ENCODE data around the gene SOAT2. TPM values are rescaled to one million over a fixed set of nuclear protein-coding genes. Genes with fewer than 3 reads are reported as not detected.

Gene SOAT2
- total and polyA plus RNA-seq, 4 donors: 0.48 to 9.4 (median 1.3) TPM

DNA sequence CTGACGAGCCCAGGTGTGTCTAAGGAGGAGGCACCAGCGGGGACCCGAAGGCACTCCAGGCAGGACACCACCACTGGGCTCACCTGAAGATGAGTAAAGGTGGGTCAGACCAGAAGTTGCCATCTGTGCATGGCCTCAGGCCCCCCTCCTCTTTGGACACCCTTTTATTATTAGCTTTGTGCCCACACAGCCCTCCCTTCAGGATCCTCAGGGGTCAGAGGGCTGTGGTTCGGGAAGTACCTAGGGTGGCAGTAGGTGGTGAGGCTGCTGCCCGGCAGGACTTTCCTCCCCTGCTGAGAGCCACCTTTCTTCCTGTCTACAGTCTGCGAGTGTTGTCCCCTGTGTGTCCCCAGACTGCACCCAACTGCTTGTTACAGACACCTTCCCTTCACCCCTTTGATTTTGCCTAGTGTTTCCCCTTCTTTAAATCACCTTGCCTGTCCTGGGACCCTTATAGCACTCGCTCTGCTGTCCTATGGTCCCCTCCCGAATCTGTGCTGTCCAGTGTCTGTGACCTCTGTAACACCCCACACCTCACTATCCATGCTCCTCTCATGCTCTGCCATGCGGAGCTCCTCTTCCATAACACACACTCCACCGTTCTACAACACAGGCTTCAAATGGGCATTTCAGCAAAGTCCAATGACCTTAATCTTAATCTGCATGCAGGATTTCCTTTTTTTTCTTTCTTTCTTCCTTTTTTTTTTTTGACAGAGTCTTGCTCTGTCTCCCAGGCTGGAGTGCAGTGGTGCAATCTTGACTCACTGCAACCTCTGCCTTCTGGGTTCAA is 25.7 kb downstream of the SOAT2 start (continued):
- no peak for TF ChIP-seq RXRA (IDR thresholded peaks at IDR 0.05)

DNA sequence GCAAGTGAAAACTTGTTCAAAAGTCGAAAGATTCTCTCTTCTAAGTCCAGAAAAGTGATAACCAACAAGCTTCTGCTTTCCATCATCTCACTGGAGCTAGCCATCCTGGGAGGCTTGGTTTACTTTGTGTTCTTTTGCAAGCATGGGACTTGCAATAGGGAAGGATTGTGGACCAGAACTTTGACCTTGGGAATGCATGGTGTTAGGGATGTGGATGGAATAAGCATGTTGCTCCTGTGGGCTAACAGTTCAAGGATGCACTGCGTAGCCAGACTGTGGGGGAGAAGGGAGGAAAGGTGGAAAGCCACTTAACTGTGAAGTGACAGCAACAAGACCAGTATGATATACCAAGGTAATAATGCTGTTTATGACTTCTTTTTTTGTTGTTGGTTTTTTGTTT is 28.6 kb downstream of the SOAT2 start:
- 67% methylated on average over 2 of the region's 2 CpGs for WGBS

DNA sequence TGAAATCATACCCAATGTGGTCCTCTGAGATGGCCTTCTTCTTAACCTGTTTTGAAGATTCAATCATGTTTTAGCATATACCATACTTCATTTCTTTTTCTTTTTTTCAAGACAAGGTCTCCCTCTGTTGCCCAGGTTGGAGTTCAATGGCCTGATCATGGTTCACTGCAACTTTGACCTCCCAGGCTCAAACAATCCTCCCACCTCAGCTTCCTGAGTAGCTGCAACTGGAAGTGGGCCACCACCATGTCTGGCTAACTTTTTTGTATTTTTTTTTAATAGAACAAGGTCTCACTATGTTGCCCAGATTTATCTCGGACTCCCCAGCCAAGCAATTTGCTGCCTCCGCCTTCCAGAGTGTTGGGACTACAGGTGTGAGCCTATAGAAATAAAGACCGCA is 30.4 kb downstream of the SOAT2 start:
- Histone ChIP-seq H3K27ac (ENCODE audit: low read depth in 1 of 2, low read length in 2 of 2) (no peak overlapping the region), H3K27me3 (ENCODE audit: control insufficient read depth in 4 of 4, insufficient read depth in 4 of 4, low read length in 3 of 4) (no peaks in the 10 kb centered on the region), H3K9me3 (ENCODE audit: control insufficient read depth in 4 of 4, low read length in 3 of 4) (peaks cover 0 to 1% (median 0%) of the 10 kb centered on the region in 4 donors), H3K4me3 (ENCODE audit: low read depth in 1 of 3, low read length in 3 of 3) (no peak overlapping the region), H3K9ac (ENCODE audit: low read depth in 1 of 2, low read length in 2 of 2) (no peak overlapping the region), H3K4me1 (ENCODE audit: control insufficient read depth in 4 of 4, insufficient read depth in 4 of 4, low read length in 3 of 4) (no peaks in the 10 kb centered on the region), H3K36me3 (ENCODE audit: control insufficient read depth in 4 of 4, insufficient read depth in 3 of 4, low read depth in 1 of 4, low read length in 3 of 4) (no peaks in the 10 kb centered on the region)
- peak; percentile 23 to 62 for TF ChIP-seq RXRA (IDR thresholded peaks at IDR 0.05)
- no peak for TF ChIP-seq YY1 (IDR thresholded peaks at IDR 0.05)
- peak; percentile 30 to 67 for TF ChIP-seq HNF4A (conservative IDR thresholded peaks at IDR 0.05)
- WGBS: 81% methylated on average over 3 of the region's 3 CpGs
- DNase-seq (ENCODE audit: low spot score): no peak

More for the DNA sequence above, 28.6 kb downstream of the SOAT2 start:
- no peaks in the 10 kb centered on the region for H3K27me3 ChIP-seq (ENCODE audit: control insufficient read depth in 4 of 4, insufficient read depth in 4 of 4, low read length in 3 of 4)
- no peaks in the 10 kb centered on the region for H3K36me3 ChIP-seq (ENCODE audit: control insufficient read depth in 4 of 4, insufficient read depth in 3 of 4, low read depth in 1 of 4, low read length in 3 of 4)
- H3K4me1 ChIP-seq (ENCODE audit: control insufficient read depth in 4 of 4, insufficient read depth in 4 of 4, low read length in 3 of 4): no peaks in the 10 kb centered on the region
- no peak overlapping the region for H3K27ac ChIP-seq (ENCODE audit: low read depth in 1 of 2, low read length in 2 of 2)
- TF ChIP-seq EGR1 (IDR thresholded peaks at IDR 0.05; ENCODE audit: low read depth in 2 of 2) (no peak), HNF4A (conservative IDR thresholded peaks at IDR 0.05) (peak; percentile 60 to 69)
- DNase-seq (ENCODE audit: low spot score): no peak
- no peaks in the 10 kb centered on the region for H3K9me3 ChIP-seq (ENCODE audit: control insufficient read depth in 4 of 4, low read length in 3 of 4)
- no peak overlapping the region for H3K4me3 ChIP-seq (ENCODE audit: low read depth in 1 of 3, low read length in 3 of 3)
- H3K9ac ChIP-seq (ENCODE audit: low read depth in 1 of 2, low read length in 2 of 2): no peak overlapping the region

DNA sequence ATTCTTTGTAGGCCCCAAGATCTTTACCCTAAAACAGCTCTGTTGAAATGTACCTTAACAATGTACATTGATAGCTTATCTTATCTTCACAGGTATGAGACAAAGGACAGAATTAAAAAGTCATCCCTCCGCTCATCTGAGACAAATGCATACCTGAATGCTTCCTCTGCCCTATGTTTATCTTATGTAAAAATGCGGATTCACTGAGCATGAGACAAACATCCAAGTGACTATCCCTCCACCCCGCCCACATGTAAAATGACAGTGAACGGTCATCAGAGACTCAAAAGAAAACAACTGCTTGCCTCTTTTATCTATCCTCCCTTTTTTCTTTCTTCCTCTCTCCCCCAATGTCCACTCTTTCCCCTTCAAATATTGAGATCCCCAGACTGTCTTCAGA is 40.1 kb downstream of the SOAT2 start:
- H3K4me3 ChIP-seq (ENCODE audit: low read depth in 1 of 3, low read length in 3 of 3): no peak overlapping the region
- H3K36me3 ChIP-seq (ENCODE audit: control insufficient read depth in 4 of 4, insufficient read depth in 3 of 4, low read depth in 1 of 4, low read length in 3 of 4): no peaks in the 10 kb centered on the region
- TF ChIP-seq HNF4G (IDR thresholded peaks at IDR 0.05) (no peak), SP1 (IDR thresholded peaks at IDR 0.05) (no peak), YY1 (IDR thresholded peaks at IDR 0.05) (no peak), GABPA (IDR thresholded peaks at IDR 0.05 in 1 of 2, conservative IDR thresholded peaks at IDR 0.05 in 1 of 2) (no peak), HNF4A (conservative IDR thresholded peaks at IDR 0.05) (no peak), EGR1 (IDR thresholded peaks at IDR 0.05; ENCODE audit: low read depth in 2 of 2) (no peak), FOXA2 (IDR thresholded peaks at IDR 0.05) (no peak), JUND (IDR thresholded peaks at IDR 0.05) (no peak), NR2F2 (IDR thresholded peaks at IDR 0.05) (no peak), TAF1 (conservative IDR thresholded peaks at IDR 0.05) (no peak), RXRA (IDR thresholded peaks at IDR 0.05) (no peak), FOXA1 (IDR thresholded peaks at IDR 0.05) (no peak)
- TF ChIP-seq, protein P1, sequence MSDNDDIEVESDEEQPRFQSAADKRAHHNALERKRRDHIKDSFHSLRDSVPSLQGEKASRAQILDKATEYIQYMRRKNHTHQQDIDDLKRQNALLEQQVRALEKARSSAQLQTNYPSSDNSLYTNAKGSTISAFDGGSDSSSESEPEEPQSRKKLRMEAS (IDR thresholded peaks at IDR 0.05): no peak
- TF ChIP-seq, protein P2, sequence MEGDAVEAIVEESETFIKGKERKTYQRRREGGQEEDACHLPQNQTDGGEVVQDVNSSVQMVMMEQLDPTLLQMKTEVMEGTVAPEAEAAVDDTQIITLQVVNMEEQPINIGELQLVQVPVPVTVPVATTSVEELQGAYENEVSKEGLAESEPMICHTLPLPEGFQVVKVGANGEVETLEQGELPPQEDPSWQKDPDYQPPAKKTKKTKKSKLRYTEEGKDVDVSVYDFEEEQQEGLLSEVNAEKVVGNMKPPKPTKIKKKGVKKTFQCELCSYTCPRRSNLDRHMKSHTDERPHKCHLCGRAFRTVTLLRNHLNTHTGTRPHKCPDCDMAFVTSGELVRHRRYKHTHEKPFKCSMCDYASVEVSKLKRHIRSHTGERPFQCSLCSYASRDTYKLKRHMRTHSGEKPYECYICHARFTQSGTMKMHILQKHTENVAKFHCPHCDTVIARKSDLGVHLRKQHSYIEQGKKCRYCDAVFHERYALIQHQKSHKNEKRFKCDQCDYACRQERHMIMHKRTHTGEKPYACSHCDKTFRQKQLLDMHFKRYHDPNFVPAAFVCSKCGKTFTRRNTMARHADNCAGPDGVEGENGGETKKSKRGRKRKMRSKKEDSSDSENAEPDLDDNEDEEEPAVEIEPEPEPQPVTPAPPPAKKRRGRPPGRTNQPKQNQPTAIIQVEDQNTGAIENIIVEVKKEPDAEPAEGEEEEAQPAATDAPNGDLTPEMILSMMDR (IDR thresholded peaks at IDR 0.05; ENCODE audit: low read depth, low read length, missing input control): no peak
- TF ChIP-seq, protein P3, sequence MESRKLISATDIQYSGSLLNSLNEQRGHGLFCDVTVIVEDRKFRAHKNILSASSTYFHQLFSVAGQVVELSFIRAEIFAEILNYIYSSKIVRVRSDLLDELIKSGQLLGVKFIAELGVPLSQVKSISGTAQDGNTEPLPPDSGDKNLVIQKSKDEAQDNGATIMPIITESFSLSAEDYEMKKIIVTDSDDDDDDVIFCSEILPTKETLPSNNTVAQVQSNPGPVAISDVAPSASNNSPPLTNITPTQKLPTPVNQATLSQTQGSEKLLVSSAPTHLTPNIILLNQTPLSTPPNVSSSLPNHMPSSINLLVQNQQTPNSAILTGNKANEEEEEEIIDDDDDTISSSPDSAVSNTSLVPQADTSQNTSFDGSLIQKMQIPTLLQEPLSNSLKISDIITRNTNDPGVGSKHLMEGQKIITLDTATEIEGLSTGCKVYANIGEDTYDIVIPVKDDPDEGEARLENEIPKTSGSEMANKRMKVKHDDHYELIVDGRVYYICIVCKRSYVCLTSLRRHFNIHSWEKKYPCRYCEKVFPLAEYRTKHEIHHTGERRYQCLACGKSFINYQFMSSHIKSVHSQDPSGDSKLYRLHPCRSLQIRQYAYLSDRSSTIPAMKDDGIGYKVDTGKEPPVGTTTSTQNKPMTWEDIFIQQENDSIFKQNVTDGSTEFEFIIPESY (IDR thresholded peaks at IDR 0.05): no peak
- TF ChIP-seq, protein P4, sequence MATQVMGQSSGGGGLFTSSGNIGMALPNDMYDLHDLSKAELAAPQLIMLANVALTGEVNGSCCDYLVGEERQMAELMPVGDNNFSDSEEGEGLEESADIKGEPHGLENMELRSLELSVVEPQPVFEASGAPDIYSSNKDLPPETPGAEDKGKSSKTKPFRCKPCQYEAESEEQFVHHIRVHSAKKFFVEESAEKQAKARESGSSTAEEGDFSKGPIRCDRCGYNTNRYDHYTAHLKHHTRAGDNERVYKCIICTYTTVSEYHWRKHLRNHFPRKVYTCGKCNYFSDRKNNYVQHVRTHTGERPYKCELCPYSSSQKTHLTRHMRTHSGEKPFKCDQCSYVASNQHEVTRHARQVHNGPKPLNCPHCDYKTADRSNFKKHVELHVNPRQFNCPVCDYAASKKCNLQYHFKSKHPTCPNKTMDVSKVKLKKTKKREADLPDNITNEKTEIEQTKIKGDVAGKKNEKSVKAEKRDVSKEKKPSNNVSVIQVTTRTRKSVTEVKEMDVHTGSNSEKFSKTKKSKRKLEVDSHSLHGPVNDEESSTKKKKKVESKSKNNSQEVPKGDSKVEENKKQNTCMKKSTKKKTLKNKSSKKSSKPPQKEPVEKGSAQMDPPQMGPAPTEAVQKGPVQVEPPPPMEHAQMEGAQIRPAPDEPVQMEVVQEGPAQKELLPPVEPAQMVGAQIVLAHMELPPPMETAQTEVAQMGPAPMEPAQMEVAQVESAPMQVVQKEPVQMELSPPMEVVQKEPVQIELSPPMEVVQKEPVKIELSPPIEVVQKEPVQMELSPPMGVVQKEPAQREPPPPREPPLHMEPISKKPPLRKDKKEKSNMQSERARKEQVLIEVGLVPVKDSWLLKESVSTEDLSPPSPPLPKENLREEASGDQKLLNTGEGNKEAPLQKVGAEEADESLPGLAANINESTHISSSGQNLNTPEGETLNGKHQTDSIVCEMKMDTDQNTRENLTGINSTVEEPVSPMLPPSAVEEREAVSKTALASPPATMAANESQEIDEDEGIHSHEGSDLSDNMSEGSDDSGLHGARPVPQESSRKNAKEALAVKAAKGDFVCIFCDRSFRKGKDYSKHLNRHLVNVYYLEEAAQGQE (IDR thresholded peaks at IDR 0.05): no peak
- TF ChIP-seq, protein P5, sequence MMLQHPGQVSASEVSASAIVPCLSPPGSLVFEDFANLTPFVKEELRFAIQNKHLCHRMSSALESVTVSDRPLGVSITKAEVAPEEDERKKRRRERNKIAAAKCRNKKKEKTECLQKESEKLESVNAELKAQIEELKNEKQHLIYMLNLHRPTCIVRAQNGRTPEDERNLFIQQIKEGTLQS (IDR thresholded peaks at IDR 0.05): no peak
- no peak overlapping the region for H3K9ac ChIP-seq (ENCODE audit: low read depth in 1 of 2, low read length in 2 of 2)
- H3K9me3 ChIP-seq (ENCODE audit: control insufficient read depth in 4 of 4, low read length in 3 of 4): no peaks in the 10 kb centered on the region
- 91% methylated on average over 4 of the region's 4 CpGs for WGBS
- no peaks in the 10 kb centered on the region for H3K27me3 ChIP-seq (ENCODE audit: control insufficient read depth in 4 of 4, insufficient read depth in 4 of 4, low read length in 3 of 4)
- peaks cover 0 to 11% (median 5%) of the 10 kb centered on the region in 4 donors for H3K4me1 ChIP-seq (ENCODE audit: control insufficient read depth in 4 of 4, insufficient read depth in 4 of 4, low read length in 3 of 4)
- H3K27ac ChIP-seq (ENCODE audit: low read depth in 1 of 2, low read length in 2 of 2): no peak overlapping the region
- no peak for DNase-seq (ENCODE audit: low spot score)
